ENCODE data around the gene PTPRE.

The PTPRE gene

DNA sequence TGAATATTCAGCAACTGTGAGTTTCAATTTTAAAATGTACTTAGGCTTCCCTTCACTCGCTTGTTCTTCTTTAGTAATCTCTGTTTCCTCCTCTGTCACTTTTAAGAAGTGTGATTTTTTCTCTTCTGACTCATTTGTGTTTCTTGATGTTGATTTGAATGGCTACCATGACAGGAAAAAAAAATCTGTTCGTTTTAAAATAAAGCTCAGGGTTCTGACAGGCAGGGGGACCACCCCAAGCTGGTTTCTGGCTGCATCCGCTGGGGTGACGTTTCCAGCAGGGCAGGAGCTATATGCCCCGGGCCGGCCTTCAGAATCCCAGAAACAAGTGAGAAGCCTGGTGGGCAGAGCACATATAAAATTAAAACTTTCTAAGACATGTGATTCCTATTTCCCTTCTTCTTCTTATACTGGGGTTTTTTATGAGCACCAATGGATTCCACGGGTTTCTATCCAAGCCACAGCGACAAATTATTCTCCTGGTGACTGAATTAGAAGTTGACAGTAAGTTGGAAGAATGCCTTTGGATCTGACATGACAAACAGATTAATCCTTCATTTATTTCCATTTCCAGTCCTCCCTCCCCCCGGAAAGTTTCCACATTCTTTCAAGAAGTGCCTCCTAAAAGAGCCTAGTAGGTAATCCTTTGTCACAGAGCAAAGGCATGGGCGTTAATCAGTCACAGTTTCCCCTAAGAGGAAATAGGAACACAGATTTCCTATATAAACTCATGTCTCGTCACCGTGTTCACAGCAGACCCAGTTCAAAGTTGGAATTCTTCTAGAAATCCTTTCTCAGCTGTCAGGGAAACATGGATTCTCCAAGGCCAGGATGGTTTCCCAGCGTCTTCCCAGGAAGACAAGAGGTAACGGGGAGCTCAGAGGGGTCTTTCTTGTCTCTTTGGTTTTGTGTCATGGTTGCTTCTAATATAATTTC, 79.9 kb downstream of the PTPRE start:
- no peak for DNase-seq

GRCh38 chr10:127987467-127988380, 80.8 kb downstream of the PTPRE start:
- no peak for DNase-seq

GRCh38 chr10:127989481-127990012, 82.6 kb downstream of the PTPRE start:
- no peak for DNase-seq

DNA sequence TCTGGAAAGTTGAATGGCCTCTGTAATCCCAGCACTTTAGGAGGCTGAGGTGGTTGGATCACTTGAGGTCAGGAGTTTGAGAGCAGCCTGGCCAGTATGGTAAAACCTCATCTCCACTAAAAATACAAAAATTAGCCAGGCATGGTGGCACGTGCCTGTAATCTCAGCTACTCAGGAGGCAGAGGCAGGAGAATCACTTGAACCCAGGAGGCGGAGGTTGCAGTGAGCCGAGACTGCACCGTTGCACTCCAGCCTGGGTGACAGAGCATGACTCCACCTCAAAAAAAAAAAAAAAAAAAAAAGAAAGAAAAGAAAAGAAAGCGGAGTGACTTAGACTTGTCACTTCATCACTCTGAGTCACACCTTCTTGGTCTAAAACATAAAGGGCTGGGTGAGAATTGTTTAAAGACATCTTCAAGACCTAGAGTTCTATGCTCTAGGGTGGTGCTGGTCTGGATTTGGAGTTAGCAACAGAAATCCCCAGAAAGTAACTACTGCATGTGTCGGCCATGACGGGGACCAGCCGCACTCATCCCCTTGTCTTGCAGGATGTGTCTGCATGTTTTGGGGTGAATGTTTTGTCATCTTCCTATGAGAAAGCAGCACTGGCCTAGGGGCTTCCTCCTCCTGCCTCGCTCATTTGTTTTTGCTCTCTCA, 83.4 kb downstream of the PTPRE start:
- peak; percentile 58 for DNase-seq

GRCh38 chr10:127990846-127991542, 84.1 kb downstream of the PTPRE start:
- peak; percentile 78 for DNase-seq

DNA sequence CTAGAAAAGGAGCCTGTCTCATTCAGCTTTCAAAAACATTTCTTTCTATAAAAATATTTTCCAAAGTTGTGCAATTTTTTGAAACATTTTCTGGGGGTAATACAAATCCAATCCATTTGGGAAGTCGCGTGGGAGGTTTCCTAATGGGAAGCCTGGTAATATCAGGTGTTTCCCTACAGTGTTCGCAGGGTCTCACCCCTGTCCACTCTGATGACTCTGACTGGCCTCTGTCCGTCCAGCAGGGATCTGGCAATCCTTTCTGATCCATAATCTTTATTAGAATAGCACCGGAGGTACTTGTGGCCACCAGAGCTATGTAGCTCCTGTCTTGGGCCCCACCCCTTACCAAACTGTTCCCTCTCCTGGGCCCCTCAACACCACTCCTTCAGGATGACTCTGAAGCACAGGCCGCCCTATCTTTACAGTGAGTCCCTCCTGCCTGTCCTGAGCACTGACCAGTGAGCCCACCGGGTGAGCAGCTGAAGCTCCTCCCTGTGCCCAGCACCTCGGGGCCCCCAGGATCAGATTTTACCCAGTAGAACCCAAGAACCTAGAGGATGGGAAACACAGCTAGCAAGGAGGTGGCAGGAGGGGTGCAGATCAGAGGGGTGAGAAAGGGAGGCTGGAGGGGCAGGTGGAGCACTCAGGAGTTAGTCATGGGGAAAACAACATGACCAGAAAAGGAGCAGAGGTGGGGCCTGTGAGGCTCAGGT, 84.8 kb downstream of the PTPRE start:
- no peak for DNase-seq

GRCh38 chr10:127992376-127992775, 85.5 kb downstream of the PTPRE start:
- no peak for DNase-seq

GRCh38 chr10:127993056-127993690, 86.3 kb downstream of the PTPRE start:
- DNase-seq, result no peak

DNA sequence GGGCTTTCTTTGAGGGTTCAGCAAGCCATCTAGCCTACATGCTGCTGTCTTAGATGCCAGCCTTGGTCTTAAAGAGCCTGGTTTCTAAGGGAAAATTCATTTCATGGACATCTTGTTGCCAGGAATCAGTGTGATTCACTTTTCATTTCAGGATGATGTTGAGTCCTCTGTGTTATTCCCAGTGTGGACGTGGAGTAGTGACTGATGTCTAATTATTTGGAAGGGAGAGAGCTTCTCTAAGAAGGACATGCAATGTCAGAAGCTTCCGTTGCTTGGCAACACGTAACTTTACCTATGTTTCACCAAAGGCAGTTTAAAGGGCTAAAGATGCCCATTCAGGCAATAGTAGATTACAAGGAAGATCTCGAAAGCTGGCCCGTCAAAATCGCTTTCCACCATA, 89.0 kb downstream of the PTPRE start:
- DNase-seq, result no peak

DNA sequence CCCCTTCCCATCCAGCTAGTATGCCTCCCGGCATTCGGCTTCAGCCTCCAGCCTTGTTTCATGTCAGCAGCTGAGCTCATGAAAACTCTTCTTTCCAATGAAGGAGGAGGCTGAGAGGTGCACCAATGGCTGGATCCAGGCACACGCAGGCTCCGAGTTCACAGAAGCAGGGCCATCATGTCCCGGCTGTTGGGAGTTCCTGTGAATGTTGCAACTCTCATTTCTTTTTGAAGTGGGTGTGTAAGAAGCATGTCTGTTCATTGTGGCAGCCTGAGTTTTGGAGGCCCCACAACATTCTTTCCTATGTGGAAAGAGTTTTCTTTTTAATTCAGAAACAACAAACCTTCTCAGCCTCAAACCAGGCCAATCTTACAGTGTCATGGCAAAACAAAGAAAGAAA, 89.7 kb downstream of the PTPRE start:
- DNase-seq, result no peak

DNA sequence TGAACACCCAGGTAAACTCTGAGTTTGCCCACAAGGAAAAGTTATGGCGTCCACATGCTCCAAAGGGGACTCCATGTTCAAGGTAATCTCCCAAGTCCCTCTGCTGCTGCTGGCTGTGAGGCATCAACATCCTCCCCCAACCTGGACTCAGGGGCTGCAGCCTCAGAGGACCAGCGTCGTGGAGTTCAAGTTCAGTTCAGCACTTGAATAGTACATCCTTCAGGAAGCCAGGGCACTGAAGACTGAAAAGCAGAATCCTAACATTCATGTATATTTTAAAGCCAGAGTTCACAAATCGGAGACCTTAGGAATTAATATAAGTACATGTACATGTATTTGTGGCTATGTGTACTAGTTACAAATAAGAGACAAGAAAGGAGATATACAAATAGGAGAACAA, 90.4 kb downstream of the PTPRE start:
- no peak for DNase-seq

DNA sequence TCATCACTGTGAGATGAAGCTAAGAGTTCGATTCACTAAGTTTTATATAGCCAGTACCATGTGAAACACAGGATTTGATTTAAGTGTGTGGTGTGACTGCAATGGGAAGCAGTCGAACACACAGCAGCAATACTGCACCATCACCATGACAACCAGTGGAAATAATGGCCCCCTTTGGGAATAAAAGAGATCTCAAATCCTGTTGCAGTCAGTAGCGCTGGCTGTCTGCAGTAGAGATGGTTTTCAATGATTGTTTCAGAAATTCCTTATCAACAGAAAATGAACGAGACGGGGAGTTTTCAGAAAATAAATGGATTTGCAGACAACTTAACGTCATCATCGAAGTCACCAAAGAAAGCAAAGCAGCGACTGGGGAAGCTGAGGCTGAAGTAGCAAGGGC, 91.0 kb downstream of the PTPRE start:
- DNase-seq, result no peak

DNA sequence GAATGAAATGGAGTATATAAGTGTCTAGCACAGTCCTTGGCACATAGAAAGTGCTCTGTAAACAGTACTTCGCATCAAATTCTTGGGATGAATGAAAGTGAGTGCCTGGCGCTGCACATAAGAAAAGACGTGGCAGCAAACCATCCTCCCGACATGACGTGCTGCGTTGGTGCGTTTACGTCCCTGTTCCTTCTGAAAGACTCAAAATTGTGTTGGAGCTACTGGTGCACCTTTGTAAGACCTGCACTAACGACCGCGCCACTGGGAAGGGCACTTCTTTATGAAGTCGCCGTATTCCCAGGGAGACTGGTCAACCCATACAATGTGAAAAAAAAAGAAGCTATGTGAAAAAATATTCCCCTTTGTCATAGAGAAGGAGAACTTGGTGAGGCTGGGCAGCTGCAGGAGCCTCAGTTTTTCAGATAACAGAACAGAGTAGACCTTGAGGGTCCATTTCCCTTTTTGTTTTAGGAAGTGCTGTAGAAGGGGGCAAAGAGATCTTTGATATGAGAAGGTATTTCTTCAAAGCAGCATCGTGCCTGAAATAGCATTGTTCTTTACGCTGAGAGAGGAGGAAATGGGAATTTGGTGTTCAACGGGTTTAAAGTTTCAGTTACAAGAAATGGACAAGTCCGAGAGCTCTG, 91.7 kb downstream of the PTPRE start:
- DNase-seq, result no peak

DNA sequence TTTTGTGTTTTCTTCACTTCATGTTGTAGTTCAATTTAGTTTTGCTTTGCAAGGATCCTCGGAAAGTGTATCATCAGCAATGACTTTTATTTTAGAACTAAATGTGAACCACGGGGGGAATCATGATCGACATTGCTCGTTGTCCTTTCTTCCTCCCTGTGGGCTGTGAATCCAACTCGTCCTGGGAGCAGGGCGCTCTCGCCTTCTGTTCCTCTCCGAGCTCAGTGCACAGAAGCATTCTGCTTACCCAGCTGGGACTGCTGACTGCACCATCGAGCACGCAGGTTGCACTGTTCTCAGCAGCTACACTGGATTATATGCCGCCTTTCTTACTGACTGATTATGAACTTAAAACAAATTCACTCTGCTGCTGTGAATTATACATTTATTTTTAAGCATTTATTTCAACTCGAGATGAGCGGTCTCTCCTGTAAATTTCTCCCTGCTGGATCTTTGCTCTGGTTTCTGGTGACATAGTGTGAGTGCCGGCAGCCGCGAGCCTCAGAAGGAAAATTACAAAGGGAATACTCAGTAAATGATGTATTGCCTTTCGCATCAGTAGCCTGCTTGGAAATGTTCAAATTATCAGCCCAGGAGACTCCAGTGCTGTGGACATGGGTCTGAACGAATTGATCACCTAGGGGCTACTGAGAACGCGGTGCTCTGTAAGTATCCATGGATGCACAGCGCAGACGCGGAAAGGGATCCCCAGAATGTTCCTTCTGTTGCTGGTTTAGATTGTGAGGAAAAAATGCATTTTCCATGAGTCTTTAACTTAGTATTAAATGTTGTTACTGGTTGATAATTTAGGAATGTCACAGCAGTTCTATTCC, 92.6 kb downstream of the PTPRE start:
- no peak for DNase-seq

- DNase-seq, result no peak
Observed at GRCh38 chr10:128000471-128001362, 93.8 kb downstream of the PTPRE start.

GRCh38 chr10:128001363-128001745, 94.5 kb downstream of the PTPRE start:
- DNase-seq, result no peak

DNA sequence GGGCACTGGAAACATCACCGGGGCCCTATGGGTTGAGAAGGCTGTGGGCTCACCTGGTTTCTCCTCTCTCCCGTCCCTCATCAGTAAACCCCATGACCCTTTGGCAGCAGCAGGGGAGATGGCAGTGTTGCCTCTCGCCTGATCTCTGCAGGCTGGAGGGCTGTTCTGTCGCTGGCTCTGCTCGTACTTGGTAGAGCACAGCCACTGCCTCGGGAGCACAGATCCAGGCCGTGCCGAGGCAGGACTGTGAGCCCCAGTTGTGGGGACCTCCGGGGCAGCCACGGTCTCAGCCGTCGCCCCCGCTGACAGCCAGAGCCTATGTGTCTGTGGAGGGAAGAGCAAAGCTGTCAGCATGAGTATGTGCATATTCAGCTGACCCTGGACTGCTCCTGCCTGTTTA, 94.9 kb downstream of the PTPRE start:
- no peak for DNase-seq

- DNase-seq, result no peak
Observed at GRCh38 chr10:128003521-128003920, 96.6 kb downstream of the PTPRE start.

GRCh38 chr10:128005858-128006257, 99.0 kb downstream of the PTPRE start:
- no peak for DNase-seq

Measured in CD4-positive, alpha-beta T cell treated with Interleukin-4 for 4 hours (primary cell).